ENCODE measurements around the gene CNTNAP2.

DNA sequence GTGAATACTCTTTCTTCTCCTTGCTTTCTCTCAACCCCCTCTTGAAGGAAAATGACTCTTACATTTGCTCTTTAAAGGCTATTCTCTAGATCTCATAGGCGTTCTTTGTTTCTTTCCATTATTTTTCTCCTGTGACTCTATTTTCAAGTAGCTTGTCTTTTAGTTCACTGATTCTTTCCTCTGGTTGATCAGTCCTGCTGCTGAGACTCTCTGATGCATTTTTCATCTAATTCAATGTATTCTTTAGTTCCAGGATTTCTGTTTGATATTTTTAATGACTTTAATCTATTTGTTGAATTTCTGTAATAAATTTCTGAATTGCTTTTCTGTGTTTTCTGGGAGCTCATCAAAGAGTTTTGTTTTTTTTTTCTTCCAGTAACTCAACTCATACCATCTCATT is 397.7 kb downstream of the CNTNAP2 start:
- no peak for TF ChIP-seq POLR2AphosphoS5 (IDR thresholded peaks at IDR 0.05; ENCODE audit: low read depth, low read length)
- TF ChIP-seq, protein P1, sequence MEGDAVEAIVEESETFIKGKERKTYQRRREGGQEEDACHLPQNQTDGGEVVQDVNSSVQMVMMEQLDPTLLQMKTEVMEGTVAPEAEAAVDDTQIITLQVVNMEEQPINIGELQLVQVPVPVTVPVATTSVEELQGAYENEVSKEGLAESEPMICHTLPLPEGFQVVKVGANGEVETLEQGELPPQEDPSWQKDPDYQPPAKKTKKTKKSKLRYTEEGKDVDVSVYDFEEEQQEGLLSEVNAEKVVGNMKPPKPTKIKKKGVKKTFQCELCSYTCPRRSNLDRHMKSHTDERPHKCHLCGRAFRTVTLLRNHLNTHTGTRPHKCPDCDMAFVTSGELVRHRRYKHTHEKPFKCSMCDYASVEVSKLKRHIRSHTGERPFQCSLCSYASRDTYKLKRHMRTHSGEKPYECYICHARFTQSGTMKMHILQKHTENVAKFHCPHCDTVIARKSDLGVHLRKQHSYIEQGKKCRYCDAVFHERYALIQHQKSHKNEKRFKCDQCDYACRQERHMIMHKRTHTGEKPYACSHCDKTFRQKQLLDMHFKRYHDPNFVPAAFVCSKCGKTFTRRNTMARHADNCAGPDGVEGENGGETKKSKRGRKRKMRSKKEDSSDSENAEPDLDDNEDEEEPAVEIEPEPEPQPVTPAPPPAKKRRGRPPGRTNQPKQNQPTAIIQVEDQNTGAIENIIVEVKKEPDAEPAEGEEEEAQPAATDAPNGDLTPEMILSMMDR (IDR thresholded peaks at IDR 0.05), result no peak
- TF ChIP-seq, protein P2, sequence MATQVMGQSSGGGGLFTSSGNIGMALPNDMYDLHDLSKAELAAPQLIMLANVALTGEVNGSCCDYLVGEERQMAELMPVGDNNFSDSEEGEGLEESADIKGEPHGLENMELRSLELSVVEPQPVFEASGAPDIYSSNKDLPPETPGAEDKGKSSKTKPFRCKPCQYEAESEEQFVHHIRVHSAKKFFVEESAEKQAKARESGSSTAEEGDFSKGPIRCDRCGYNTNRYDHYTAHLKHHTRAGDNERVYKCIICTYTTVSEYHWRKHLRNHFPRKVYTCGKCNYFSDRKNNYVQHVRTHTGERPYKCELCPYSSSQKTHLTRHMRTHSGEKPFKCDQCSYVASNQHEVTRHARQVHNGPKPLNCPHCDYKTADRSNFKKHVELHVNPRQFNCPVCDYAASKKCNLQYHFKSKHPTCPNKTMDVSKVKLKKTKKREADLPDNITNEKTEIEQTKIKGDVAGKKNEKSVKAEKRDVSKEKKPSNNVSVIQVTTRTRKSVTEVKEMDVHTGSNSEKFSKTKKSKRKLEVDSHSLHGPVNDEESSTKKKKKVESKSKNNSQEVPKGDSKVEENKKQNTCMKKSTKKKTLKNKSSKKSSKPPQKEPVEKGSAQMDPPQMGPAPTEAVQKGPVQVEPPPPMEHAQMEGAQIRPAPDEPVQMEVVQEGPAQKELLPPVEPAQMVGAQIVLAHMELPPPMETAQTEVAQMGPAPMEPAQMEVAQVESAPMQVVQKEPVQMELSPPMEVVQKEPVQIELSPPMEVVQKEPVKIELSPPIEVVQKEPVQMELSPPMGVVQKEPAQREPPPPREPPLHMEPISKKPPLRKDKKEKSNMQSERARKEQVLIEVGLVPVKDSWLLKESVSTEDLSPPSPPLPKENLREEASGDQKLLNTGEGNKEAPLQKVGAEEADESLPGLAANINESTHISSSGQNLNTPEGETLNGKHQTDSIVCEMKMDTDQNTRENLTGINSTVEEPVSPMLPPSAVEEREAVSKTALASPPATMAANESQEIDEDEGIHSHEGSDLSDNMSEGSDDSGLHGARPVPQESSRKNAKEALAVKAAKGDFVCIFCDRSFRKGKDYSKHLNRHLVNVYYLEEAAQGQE (IDR thresholded peaks at IDR 0.05; ENCODE audit: insufficient read depth in 1 of 2, low read depth in 2 of 2, low read length in 1 of 2), result no peak
- no peak for TF ChIP-seq SIN3A (IDR thresholded peaks at IDR 0.05; ENCODE audit: borderline replicate concordance, insufficient read depth, low read depth, low read length)
- no peak for TF ChIP-seq TCF7L2 (IDR thresholded peaks at IDR 0.05; ENCODE audit: low read depth, low read length)
